Islet precursor cell (in vitro differentiated cells): ENCODE data around the gene ARID3A.

Source experiments
- DNase-seq: peaks from one replicate; pipeline ENCODE4 v3.0.0-alpha.2; 2018

ARID3A gene

DNA sequence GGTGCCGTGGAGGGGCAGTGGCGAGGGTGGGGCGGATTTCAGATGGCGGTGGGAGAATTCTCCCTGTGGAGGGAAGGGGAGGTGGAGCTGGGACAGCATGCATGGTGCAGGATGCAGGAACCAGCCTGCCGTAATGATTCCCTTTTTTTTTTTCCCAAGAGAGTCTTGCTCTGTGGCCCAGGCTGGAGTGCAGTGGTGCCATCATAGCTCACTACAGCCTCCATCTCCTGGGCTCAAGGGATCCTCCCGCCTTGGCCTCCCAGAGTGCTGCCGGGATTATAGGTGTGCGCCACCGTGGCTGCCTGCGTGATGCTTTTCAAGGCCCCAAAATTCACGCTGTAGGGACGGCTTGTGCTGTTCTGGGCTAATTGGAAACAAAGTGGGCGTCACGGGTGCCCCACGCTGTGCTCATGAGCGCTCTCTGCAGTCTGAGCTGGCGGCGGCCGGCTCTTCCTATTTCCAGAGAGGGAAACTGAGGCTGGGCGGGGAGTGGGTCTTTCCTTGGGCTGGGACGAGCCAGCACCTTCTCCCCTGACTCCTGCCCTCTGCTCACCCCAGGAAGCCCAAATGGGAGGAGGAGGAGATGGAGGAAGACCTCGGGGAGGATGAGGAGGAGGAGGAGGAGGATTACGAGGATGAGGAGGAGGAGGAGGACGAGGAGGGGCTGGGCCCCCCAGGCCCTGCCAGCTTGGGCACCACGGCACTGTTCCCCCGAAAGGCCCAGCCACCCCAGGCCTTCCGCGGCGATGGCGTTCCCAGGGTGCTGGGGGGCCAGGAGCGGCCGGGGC, 6.2 kb downstream of the ARID3A start:
- no peak for DNase-seq

DNA sequence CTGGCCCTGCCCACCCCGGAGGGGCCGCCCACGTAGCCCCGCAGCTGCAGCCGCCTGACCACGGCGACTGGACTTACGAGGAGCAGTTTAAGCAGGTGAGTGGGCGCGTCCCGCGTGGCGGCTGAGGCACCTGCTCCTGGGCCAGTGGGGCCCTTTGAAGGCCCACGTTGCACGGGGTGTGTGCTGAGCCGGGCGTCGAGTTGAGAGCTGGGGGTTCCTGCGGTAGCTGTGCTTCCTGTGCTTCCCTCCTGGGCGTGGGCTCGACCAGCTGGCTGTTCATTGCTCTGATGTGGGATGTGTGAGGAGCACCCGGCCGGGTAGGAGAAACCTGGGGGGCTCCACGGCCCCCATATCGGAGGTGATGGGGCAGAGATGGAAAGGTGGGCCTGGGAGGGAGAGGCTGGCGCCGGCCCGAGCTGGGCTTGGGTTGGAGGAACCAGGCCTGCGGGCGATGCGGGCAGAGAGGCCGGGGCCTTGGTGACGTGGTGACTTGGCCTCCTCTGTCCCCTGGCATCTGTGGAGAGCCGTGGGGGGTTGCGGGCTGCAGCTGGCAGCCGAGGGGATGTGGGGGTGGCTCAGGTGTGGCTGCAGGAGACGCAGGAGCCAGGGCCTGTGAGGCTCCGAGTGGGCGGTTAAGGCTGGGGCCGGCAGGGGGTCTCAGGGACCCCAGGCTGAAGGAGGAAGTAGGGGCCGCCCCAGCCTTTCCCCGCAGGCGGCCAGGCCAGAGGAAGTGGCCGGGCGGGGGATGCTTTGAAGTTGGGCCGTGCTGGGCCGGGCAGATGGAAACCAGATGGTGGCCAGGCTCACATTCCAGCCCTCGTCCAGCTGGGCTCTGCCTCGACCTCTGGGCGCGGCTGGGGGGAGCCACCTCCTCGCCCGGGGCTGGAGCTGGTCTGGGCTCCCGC, 7.1 kb downstream of the ARID3A start:
- peak; percentile 96 for DNase-seq

GRCh38 chr19:933553-933882, 7.7 kb downstream of the ARID3A start:
- DNase-seq, result no peak

DNA sequence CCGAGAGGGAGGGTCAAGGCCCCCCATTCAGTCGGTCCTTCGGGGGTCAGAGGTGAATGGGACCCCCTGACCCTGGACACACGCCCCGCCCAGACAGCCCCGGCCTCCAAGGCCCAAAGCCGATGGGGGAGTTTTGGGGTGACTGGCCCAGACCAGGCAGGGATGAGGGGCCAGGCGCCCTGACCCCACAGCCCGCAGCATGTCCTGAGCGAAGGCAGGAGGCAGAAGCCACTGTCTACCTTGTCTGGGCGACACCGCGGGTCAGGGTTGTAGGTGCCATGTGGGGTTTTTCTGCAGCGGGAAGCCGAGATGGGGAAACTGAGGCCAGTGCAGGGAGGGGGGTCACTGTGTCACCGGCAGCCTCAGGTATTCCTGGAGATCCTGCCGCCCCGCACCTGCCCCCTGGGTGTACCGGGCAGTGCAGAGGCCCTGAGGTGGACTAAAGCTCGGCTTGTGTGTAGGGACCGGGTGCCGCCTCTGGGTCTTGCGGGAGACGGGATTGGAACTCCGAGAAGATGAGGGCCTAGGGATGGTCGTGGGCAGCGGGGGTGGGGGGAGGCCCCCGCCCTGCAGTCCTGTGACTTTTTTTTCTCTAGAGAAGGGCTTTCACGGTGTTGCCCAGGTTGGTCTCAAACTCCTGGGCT, 8.5 kb downstream of the ARID3A start:
- no peak for DNase-seq

DNA sequence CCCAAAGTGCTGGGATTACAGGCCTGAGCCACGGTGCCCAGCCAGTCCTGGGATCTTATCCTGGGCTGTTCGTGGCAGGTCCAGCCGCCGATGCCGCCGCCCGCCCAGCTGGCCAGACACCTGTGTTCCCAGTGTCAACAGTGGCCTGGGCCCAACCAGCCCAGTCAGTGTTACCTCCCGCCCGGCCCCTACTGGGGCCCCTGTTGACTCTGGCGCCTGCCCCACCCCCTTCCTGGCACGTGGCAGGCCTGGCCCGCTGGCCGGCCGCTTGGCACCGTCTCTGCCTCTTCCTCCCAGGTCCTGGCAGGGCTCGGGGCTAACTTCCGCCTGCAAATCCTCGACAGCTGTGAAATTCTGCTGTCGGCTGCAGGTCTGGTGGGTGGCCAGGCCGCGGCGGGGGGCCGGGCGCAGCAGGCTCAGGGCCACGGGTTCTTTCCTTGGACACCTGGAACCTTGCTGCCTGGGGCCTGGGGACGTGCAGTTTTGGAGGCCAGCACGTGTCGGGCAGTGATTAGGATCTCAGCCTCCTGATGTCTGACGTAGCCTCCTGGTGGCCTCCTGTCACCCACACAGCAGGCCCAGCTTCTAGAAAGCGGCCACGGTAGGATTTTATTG, 9.1 kb downstream of the ARID3A start:
- no peak for DNase-seq

DNA sequence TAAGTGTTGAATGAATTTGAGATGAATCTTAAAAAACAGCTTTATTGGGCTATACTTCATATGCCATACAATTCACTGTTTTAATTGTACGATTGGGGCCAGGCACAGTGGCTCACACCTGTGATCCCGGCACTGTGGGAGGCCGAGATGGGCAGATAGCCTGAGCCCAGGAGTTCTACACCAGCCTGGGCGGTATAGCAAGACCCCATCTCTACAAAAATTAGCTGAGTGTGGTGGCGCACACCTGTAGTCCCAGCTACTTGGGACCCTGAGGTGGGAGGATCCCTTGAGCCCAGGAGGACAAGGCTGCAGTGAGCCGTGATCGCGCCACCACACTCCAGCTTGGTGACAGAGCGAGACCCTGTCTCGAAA, 10.3 kb downstream of the ARID3A start:
- no peak for DNase-seq

GRCh38 chr19:937259-937694, 11.4 kb downstream of the ARID3A start:
- no peak for DNase-seq

- no peak for DNase-seq
Measured at GRCh38 chr19:938233-938923, 12.5 kb downstream of the ARID3A start.

DNA sequence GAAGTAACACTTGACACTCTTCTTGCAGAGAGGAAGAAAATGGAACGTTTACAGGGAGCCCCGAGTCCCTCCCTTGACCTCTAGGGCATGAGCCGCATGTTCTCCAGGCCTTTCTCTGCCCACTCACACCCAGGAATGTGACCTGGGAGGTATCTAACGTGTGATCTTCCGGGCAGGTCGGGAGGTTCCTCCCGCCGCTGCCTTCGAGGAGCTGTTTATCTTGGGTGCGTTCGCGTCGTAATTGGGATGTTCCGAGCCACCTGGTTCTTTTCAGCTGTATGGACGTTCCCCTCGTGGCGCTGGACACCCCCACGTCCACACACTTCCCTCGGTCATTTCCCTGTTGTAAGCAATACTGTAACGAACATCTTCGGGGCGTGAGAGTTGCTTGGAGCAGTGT, 13.6 kb downstream of the ARID3A start:
- no peak for DNase-seq

DNA sequence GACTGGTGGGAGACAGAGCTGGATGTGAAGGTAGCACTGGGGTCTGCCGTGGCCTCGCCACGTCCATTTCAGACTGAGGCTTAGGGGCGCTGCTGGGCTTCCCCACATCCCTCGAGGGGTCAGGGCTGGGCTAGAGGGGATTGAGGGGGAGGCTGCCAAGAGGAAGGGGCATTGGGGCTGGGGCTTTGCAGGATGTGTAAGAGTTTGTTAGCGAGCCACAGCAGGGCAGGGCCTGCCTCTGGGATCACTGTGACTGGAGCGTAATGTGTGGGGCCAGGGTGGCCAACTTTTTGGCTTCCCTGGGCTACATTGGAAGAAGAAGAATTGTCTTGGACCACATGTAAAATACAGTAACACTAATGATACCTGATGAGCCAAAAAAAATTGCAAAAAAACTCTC, 14.1 kb downstream of the ARID3A start:
- no peak for DNase-seq

GRCh38 chr19:940591-941291, 14.9 kb downstream of the ARID3A start:
- DNase-seq, result no peak

- DNase-seq, result no peak
Measured at GRCh38 chr19:941292-942132, 15.7 kb downstream of the ARID3A start.

DNA sequence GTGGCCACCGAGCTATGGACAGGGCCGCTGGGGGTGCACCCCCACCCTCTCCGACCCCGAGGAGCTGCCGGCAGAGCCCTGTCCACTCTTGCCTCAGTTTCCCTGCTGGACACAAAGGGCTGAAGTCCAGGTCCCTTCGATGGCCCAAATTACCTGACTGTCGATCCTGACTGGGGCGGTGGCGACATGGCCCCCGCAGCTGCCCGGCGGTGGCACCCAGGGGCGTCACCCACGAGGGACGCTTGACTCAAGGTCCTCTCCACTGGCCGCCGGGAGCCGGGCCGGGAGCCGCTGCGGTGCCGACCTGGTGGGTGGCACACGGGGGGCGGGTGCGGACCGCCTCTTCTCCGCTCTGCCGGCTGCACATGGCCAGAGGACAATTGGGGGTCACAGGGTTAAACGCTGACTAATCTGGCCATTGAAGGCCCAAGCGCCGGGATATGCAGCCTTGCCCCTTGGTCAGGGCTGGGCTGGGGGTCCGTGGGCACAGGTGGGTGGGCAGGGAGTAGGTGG, 16.4 kb downstream of the ARID3A start:
- no peak for DNase-seq

- DNase-seq, result no peak
Measured at GRCh38 chr19:943551-944170, 17.8 kb downstream of the ARID3A start.

GRCh38 chr19:944171-944567, 18.3 kb downstream of the ARID3A start:
- DNase-seq, result no peak

DNA sequence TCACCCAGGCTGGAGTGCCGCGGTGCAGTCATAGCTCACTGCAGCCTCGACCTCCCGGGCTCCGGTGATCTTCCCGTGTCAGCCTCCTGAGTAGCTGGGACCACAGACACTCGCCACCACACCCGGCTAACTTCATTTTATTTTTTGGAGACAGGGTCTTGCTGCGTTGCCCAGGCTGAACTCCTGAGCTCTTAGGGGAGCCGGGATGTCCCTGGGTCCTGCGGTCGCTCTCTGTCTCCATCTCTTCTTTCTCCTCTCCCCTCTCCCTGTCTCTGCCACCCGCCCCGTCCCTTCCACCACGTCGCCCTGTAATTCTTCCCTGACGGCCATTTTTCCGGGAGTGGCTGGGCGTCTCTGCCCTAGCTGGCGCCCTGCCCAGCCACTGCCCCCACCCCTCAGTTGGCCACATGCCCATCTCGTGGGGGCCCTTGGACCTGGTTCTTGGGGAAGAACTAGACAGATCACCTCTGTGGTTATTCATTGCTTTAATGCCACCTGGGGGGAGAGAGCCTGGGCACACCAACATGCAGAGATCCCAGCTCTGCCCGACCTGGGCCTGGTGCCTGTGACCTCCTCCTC, 18.9 kb downstream of the ARID3A start:
- no peak for DNase-seq

DNA sequence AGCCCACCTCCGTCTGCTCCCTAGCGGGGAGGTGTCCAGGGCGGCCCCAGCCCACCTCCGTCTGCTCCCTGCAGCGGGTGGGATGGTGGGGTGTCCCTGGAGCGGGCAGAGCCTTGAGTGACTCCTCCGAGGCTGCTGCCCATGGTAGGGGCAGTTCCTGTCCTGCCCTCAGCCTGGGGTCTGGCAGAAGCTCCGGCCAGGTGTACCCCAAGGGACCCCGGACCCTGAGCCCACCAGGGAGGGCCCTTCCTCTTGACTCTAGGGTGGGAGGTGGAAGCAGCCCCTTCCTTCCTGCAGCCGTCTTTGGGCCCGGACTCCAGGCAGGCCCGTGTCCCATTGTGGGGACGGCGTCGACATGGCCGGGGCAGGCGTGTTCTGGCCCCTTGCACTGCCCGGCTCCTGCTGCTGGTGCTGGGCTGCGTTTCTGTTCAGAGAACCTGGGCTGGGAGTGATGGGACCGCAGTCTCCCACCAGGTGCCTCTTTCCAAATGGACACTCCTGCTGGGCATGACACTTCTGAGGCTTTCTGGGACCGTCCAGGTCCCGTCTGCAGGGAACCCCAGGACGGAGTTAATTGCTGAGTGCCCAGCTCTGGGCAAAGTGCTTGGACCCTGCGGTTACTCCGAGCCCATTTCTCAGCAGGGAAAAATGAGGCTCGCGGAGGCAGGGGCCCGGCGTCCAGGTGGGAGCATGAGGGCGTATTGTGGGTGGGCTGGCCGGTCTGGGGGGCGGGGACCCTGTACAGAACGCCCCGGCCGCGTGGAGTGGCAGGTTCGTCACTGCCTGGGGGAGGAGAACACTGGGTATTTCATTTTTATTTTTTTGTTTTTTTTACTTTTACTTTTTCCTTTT, 19.8 kb downstream of the ARID3A start:
- DNase-seq, result peak; percentile 49

DNA sequence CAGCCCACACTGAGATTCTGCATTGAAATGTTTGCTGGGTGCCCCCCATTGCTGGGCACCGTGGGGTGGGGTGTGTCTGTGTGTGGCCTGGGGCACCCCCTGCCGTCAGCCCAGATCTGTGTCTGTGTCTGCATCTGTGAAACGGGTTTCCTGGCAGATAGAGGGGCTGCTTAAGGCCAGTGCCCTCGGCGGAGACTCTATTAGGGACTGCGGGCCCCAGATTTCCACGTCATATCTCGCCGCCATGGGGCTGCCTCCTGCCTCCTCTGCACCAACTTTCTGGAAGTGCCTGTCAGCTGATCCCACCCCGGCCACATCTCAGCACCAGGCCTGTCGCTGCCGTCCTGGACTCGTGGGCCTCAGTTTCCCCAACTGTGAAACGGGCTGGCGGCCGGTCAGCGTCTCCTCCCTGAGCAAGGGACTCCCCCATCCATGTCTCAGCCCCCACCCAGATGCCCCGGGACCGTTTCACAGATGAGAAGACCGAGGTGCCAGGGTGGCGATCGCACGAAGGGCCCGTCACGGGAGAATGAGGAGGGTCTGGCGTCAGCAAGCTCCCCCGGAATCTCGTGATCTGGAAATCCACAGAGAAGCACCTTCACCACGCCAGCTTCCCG, 21.4 kb downstream of the ARID3A start:
- DNase-seq, result peak; percentile 43
